ENCODE data around the gene DYNC1I2. TPM values are rescaled to one million over a fixed set of nuclear protein-coding genes. Genes with fewer than 3 reads are reported as not detected.

Gene DYNC1I2
- total RNA-seq, 1 experiment from 2014 or later: 39.4 TPM

DNA sequence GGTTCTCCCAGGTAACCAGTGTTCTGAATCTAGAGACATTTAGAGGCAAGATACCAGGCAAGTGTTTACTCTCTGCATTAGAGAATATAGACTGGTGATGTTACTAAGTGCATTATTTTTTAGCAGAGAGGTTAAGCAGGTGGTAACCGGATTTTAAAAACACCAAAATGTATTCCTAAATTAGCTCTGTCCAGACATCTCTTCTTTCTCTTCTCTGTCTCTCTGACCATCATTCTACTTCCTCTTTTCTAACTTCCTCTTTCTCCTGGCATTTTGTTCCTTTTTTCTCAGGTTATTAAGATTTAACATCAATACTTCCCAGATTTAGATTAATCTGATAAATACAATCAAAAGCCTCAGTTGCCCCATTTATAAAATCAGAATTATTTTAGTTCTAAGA lies 31.7 kb upstream of the DYNC1I2 start:
- H3K4me3 ChIP-seq (replicated peaks in 1 of 2; ENCODE audit: low read depth in 1 of 2, low read length in 2 of 2): no peak overlapping the region
- no peak for ATAC-seq
- H3K4me1 ChIP-seq (ENCODE audit: control insufficient read depth in 1 of 2, insufficient read depth in 2 of 2, low read length in 2 of 2): peaks cover 0 to 6% of the 10 kb centered on the region in 2 experiments; a peak in 1 of 4 replicates
- TF ChIP-seq ELF1 (IDR thresholded peaks at IDR 0.05; ENCODE audit: borderline replicate concordance, low read depth) (no peak), EZH2 (IDR thresholded peaks at IDR 0.05) (no peak), EZH2phosphoT487 (IDR thresholded peaks at IDR 0.05; ENCODE audit: borderline replicate concordance) (no peak), YY1 (IDR thresholded peaks at IDR 0.05; ENCODE audit: extremely low read depth, insufficient replicate concordance, low read depth, low read length) (no peak), EGR1 (IDR thresholded peaks at IDR 0.05; ENCODE audit: low read depth) (no peak), TCF7L2 (IDR thresholded peaks at IDR 0.05; ENCODE audit: borderline replicate concordance, extremely low read depth, insufficient read depth, insufficient read length) (no peak), JUND (IDR thresholded peaks at IDR 0.05) (no peak), CBX3 (IDR thresholded peaks at IDR 0.05; ENCODE audit: low read depth) (no peak), FOSL1 (IDR thresholded peaks at IDR 0.05; ENCODE audit: low read depth) (no peak)
- TF ChIP-seq, protein P1, sequence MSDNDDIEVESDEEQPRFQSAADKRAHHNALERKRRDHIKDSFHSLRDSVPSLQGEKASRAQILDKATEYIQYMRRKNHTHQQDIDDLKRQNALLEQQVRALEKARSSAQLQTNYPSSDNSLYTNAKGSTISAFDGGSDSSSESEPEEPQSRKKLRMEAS (IDR thresholded peaks at IDR 0.05): no peak
- TF ChIP-seq, protein P2, sequence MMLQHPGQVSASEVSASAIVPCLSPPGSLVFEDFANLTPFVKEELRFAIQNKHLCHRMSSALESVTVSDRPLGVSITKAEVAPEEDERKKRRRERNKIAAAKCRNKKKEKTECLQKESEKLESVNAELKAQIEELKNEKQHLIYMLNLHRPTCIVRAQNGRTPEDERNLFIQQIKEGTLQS (IDR thresholded peaks at IDR 0.05): no peak
- TF ChIP-seq, protein P3, sequence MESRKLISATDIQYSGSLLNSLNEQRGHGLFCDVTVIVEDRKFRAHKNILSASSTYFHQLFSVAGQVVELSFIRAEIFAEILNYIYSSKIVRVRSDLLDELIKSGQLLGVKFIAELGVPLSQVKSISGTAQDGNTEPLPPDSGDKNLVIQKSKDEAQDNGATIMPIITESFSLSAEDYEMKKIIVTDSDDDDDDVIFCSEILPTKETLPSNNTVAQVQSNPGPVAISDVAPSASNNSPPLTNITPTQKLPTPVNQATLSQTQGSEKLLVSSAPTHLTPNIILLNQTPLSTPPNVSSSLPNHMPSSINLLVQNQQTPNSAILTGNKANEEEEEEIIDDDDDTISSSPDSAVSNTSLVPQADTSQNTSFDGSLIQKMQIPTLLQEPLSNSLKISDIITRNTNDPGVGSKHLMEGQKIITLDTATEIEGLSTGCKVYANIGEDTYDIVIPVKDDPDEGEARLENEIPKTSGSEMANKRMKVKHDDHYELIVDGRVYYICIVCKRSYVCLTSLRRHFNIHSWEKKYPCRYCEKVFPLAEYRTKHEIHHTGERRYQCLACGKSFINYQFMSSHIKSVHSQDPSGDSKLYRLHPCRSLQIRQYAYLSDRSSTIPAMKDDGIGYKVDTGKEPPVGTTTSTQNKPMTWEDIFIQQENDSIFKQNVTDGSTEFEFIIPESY (IDR thresholded peaks at IDR 0.05; ENCODE audit: extremely low read depth, insufficient replicate concordance, low read length): no peak
- intact Hi-C loops (cut with micrococcal nuclease): no loop called here
- ChIA-PET CTCF (no interaction called here), POLR2A (no interaction called here), RAD21 (ENCODE audit: low non-redundant PET in 1 of 2, low total read pairs in 2 of 2, uncharacterized antibody in 2 of 2, unreplicated experiment in 2 of 2) (no interaction called here)
- no peaks in the 10 kb centered on the region for H3K36me3 ChIP-seq (ENCODE audit: control insufficient read depth in 1 of 2, insufficient read depth in 2 of 2, low read length in 2 of 2)
- no peaks in the 10 kb centered on the region for H3K9me2 ChIP-seq (ENCODE audit: insufficient read depth)
- H4K20me1 ChIP-seq (ENCODE audit: insufficient read depth): no peaks in the 10 kb centered on the region
- DNase-seq (ENCODE audit: low read depth, low spot score): no peak
- no TSS peak for BruUV-seq (replicated peaks)
- no peak overlapping the region for H3K4me2 ChIP-seq (ENCODE audit: low read length)
- H3K27ac ChIP-seq (ENCODE audit: low read depth, low read length): no peak overlapping the region
- no peaks in the 10 kb centered on the region for H3K9me3 ChIP-seq (ENCODE audit: control insufficient read depth in 1 of 2, insufficient read depth in 1 of 2, low read depth in 1 of 2, low read length in 2 of 2)
- no peaks in the 10 kb centered on the region for H3K79me2 ChIP-seq (ENCODE audit: insufficient read depth, low read length)
- H3K9ac ChIP-seq (ENCODE audit: low read length): no peak overlapping the region
- H2AFZ ChIP-seq (ENCODE audit: low read depth, low read length, poor library complexity, severe bottlenecking): no peak overlapping the region
- H3K27me3 ChIP-seq (ENCODE audit: insufficient read depth, low read length): no peaks in the 10 kb centered on the region
